A172 (cell line): ENCODE measurements around the gene CMTM3. TPM values are rescaled to one million over a fixed set of nuclear protein-coding genes. Genes with fewer than 3 reads are reported as not detected.
A peak's percentile ranks its signal among the peaks of the same experiment; 100 is the strongest.
"Not testable (repeated sequence)": the region's sequence is repeated elsewhere in the genome, so short reads cannot be mapped to it uniquely, and the experiment has no call there.

Experiments used
- DNase-seq: peaks from one replicate; pipeline ENCODE4 v3.0.0-alpha.2; 2015; ENCODE audit warnings: low spot score
- total RNA-seq: library from RNA; depleted of rRNA; stranded (reverse); fragments of >200 nt; shearing (Covaris generic); gene quantifications from 2 replicates; pipeline ENCODE4 v1.2.3, GENCODE V29; 2014

Gene CMTM3
- total RNA-seq, 1 experiment from 2014 or later = 53.7 TPM

DNA sequence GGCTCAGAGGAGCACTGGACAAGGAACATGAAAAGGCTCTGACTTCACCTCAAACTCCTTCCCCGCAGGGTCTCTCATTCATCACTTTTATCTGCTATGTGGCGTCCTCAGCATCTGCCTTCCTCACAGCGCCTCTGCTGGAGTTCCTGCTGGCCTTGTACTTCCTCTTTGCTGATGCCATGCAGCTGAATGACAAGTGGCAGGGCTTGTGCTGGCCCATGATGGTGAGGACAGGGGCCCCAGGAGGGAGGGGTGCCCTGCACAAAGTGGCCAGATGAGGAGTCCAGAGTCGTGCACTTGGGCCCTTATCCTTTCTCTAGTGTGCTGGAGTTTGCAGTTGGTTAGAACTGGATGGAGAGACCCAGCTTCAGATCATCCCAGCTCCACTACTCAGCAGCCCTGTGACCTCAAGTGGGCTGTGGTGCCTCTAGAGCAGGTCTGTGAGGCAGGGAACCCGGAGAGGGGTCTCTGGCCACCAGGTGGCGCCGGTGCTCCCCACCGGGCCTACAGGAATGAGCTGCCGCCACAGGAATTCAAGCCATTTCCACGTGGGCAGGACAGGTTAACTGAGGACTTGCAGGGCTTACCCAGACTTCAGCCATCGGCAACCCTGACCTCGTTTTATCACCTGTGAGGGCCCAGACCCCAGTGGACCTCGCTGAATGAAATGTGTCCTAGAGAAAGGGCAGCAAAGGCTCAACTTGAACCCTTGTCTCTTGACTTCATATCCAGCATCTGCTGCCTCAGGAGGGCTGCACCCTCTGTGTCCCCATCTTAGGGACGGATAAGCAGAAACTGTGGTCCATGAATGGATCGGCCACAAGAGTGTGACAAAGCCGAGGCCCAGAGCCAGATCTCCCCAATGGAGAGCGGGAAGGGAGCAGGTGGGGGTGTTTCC, 4.0 kb downstream of the CMTM3 start:
- DNase-seq = peak; percentile 90

DNA sequence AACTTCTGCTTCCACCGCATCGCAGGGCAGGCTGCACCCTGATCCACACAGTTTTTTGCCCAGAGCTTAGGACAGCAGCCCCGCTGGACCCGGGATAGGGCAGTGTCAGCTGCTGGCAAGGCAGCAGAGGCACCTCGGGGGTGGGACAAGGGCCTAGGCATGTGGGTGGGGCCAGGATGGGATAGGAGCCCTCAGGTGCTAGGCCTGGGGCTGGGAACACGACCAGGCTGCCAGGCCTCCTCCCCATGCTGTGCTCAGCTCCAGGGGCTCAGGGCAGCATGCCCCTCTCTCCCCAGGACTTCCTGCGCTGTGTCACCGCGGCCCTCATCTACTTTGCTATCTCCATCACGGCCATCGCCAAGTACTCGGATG, 4.6 kb downstream of the CMTM3 start:
- no peak for DNase-seq

DNA sequence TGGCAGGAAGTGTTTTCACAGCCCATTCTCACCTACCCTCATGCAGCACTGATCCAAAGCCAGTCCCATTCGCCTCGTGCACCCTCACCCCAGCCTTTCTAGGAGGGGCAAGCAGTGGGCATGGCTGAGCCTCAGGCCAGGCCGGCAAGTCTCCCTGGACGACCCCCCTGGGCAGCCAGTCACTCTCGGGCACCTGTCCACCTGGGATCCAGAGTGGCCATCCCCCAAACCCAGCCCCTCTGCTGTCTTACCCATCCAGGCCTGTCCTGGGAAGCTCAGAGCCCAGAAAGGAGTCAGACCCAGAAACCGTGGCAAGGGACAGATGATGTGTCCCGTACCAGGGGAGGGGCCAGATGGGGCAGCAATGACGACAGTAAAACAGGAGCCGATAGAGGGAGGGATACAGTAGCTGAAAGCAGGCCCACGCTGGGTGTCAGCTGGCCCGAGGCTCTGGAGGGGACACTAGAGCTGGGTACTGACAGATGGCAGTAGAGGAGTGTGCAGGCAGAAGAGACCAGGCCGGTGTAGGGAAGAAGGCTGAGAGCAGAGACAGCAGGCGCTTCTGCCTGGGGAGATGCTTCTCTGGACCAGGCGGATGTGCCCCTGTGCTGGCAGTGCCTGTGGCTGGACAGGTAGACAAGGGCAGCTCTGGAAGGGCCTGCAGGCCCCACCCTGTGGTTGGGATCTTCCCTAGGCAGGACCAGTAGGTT, 5.8 kb downstream of the CMTM3 start:
- no peak for DNase-seq

DNA sequence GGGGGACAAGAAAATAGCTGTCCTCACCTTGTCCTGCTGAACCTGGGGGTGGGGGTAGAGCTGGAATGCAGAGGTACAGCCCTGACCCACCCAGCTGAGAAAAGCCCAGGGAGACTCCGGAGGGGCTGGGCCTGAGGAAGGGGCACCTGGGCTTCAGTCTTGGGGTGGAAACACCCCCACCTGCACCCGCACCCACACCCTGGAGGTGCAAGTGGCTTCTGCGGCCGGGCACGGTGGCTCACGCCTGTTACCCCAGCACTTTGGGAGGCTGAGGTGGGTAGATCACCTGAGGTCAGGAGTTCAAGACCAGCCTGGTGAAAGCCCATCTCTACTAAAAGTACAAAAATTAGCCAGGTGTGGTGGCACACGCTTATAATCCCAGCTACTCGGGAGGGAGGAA, 7.4 kb downstream of the CMTM3 start:
- DNase-seq = not testable (repeated sequence)

DNA sequence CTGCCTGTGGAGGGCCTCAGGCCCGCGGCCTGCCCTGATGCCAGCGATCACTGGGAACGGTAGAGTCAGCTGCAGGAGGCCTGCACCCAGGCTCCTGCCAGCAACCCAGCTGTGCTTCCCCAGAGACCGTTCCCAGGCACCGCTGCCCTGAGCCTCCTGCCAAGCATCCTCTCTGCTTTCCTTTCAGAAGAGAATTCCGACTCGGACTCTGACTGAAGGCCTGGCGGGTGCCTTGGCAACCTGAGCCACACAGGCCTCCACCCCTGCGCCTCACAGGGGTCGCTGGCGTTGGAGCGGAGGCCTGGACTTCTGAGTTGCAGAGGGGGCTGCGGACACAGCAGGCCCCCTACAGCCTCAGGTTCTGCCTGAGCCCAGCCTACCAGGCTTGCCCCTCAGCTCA, 7.9 kb downstream of the CMTM3 start:
- no peak for DNase-seq

DNA sequence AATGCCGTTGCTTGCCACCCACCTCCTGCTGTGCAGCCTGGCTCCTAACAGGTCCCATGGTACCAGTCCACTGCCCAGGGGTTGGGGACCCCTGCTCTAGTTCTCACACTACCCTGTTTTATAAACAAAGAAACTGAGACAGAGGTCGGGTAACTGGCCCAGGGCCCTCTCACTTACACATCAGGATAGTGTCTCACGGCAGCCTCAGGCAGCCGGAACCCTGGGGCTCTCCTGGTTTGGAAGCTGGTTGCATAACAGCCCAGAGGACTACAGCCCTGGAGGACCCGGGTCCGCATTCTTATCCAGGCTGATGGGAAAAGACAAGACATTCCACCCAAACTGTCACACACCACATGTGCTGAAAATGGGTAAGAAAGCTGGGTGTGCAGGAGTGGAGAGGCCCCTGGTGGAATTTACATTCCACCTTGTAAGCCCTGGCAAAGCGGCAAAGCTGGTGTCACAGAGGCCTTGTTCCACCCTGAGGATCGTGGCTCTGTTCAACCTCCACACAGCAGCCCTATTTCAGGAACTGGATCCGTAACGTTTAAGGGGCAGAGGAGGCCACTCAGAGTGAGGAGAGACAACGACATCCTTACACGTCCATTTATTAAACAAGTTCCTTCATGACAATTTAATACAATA, 9.8 kb downstream of the CMTM3 start:
- no peak for DNase-seq

DNA sequence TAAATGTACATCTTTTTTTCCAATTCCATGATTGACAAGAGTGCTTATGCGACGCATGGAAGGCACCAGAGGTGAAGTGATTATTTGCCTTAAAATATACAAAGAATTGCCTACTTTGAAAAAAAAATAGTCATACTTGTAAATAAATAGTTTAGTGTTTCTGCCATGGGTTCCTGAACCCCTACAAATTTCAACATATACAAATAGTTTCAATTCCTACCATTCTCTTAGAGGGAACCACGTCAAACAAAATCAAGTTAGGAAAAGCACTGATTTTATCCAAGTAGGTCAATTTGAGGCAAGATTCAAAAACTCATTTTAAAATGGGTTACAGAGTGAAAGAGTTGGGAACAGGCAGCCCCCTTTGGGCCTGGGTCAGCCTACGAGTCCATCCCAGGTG, 11.7 kb downstream of the CMTM3 start:
- DNase-seq = no peak

DNA sequence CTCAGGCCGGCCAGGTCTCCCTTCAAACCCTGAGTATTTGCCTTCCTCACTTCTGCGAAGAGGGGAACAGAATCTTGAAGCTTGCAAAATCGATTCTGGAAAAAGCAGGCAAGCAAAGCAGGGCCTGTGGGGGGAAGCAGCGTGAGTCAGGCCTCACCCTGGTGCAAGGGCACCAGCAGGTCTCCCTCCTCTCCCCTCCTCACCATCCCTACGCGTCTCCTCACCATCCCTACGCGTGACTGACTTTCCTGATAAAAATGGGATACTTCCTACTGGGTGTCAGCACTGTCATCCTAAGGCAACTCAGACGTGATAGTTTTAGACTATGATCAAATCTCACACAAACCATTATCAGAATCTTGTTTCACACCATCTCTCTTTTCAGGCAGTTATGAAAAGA, 12.1 kb downstream of the CMTM3 start:
- DNase-seq = no peak

DNA sequence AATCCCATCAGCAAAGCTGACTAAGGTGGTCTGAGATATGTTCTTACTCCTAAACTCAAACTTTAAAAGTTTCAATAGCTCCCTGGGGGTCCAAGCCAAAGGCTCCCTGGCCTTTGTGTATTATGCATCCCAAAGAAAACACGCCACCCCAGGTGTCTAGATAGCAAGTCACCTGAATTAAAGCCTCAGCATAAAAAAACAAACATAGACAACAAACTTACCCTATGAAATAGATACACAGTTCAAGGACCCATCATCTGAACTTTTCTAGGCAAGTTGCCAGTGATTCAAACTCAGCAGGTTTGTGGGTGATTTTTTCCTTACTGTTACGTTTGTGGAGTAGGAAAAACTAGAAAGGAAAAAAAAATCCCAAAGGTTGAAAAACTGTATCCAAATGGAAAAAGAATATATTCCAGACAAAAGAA, 12.5 kb downstream of the CMTM3 start:
- DNase-seq = no peak

DNA sequence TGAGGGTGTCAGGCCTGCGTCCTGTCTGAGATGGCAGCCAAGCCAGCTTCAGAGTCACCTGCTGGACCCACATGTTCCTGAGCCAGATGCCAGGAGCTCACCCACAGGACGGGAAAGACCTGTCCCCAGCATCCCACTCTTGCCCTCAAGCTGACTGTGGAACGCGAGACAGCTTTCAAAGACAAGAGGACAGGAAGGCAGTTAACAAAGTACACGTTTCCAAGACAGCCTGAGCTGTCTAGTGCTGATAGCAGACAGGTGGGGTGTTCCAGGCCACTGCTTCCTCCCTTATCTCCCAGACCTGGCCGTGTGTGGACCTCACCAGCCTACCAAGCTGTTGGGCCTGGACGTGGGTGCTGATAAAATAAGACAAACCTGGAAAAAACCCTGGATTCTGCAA, 13.2 kb downstream of the CMTM3 start:
- DNase-seq = no peak

DNA sequence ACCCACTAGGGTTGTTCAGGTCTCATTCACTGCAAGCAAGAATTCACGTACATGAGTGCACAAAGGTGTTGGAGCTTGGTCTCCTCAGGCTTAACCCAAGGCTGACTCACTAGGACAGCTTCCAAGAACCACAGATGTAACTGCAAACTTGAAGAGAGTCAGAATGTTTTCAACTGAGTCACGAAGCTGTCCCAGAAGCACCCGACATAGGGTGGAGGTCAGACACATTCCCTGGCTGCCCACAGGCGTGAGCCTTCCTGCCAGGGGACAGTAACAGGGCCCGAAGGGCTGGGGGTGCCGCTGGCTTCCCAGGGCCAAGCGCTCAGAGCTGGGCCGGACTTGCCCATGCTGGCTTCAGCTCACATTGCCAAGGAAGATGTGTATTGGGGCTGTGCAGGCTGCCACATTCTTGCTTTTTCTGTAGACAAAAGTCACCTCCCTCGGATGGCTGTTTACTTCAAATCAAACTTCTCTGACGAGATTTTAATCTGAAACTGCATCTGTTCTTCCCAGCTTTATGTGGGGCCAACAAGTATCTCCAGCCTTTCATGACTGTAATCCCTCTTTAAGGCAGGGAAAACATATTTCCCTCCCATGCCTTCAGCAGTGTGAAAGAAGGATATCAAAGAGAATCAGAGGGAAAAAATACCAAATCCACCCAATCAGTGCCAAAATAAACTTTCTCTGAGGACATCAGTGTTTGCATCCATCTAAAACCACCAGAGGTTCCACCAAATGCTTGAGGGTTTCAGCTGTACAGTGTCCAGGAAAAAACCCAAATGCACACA, 14.3 kb downstream of the CMTM3 start:
- peak; percentile 94 for DNase-seq

DNA sequence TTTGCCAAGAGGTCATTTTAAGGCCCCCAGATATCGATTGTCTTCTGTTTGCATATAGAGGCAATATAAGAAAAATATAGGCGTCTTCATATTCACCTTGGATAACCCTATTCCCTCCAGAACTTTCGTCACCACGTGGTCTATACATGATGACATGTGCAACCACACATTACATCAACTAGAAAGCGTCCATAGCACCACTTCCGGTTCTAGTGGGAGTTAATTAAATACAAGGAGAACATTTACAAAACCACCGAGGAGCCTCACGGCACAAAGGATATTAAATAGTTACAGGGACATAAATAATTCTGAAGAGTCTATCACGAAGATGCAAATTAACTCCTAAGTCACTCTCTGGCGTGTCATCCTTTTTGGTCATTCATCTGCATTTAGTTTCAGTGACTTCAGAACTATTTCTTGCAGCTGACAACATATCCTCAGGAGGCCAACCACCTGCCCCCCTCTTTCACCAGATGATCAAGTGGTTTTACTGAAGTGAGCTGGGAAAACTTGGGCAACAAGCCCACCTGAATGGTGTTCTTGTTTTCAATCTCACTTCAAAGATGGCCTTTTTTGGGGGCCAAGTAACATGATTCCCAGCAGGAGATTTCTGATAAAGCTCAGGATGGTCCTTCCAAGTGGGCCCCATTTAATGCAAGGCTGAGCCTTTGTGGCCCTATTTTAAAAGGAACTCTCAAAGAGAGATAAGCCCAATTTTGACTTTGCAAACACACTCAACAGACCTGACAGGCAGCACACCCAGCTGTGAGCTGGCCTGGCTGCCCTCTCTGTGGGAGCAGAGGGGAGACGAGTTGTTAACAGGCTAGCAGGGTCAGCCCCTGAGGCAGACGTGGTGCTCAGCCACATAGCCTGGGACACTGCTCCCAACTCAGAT, 15.3 kb downstream of the CMTM3 start:
- peak; percentile 73 for DNase-seq

DNA sequence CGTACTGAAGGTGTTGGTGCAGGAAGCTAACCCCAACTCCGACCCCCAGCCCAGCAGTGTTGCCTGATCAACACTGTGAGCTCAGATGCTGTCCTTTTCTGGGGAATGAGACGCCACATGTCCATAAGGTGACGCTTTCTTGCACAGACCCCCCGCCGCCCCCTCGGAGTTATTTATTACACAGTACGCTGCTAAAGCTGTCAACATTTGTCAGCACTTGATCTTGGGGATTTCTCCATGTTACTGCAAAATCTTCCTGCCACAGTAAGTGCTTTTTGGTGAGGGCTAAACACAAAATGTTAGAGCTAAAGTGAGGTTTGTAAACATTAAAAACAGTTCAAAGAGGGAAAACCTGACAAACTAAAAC, 15.9 kb downstream of the CMTM3 start:
- DNase-seq = no peak

DNA sequence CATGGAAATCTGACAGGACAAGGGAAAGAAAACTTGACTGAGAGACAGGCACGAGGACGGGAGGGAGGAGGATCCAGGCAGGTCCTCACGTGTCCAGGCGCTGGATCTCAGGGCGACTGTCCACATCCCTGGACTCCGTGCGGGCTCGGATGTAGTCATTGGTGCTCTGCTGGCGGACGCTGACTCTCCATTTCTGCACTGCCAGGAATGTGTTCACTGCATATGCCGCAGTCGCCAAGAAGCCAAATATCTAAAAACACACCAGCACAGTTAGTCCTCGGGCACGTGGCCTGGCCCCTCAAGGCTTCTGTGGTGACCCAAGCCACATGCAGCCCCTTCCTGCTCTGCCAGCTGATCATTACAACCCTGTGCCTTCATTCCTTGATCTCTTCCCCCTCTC, 17.5 kb downstream of the CMTM3 start:
- DNase-seq = no peak

DNA sequence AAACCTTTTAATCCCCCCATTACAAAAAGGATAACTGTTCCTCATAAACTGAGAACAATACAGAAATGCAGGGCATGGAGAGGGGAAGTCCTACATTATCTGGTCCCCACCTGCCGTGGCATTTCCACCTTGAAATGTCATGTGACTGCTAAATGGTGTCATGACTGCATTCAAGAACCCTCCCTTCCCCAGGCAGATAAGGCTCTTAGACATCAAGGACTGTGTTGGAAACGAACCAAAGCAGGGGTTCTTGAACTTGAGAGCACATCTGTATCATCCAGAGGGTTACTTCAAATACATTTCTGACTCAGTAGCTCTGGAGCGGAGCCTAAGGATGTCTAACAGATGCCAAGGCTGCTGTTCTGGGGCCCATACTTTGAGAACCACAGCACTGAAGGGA, 18.4 kb downstream of the CMTM3 start:
- DNase-seq = no peak

DNA sequence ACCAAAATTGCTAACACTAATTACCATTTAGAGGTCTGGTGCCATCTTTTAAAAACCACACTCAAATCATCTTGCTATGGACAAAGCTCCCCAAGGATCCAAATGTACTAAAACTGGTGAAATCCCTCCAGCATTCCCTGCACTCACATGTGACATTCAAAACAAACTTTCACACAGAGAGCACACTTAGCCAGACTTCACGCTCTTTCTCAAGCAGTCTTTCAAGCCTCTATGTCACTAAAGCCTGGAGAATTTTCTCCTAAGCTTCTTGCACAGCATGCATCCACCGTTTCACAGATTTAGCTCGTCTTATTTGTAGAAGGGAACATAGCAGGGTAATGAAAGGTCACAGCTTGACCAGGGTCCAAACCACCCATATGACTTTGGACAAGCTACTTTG, 19.3 kb downstream of the CMTM3 start:
- DNase-seq = no peak

DNA sequence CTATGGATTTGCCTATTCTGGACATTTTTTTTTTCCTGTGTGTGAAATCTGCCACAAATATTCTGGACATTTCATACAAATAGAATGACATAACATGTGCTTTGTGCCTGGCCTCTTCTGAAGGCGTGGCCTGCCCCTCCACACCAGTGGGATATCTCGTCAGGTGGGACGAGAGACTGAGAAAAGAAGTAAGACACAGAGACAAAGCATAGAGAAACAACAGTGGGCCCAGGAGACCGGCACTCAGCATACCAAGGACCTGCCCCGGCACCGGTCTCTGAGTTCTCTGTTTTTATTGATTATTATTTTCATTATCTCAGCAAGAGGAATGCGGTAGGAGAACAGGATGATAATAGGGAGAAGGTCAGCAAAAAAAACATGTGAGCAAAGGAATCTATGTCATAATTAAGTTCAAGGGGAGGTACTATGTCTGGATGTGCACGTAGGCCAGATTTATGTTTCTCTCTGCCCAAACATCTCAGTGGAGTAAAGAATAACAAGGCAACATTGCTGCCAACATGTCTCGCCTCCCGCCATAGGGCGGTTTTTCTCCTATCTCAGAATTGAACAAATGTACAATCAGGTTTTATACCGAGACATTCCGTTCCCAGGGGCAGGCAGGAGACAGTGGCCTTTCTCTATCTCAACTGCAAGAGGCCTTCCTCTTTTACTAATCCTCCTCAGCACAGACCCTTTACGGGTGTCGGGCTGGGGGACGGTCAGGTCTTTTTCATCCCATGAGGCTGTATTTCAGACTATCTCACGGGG, 23.3 kb downstream of the CMTM3 start:
- DNase-seq = not testable (repeated sequence)

DNA sequence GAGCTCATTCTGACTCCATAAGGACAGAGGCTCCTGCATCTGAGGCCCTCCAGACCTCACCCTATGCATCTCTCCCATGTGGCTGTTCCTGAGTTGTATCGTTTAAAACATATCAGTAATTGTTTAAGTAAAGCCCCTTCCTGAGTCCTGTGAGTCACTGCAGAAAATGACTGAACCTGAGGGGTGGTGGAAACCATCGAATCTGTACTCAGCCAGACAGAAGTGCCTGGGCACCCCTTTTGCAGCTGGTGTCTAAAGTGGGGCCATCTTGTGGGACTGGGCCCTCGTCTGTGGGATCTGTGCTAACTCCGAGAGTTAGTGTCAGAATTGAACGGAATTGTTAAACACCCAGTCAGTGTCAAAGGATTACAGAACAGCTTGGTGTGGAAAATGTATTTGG, 25.4 kb downstream of the CMTM3 start:
- no peak for DNase-seq

DNA sequence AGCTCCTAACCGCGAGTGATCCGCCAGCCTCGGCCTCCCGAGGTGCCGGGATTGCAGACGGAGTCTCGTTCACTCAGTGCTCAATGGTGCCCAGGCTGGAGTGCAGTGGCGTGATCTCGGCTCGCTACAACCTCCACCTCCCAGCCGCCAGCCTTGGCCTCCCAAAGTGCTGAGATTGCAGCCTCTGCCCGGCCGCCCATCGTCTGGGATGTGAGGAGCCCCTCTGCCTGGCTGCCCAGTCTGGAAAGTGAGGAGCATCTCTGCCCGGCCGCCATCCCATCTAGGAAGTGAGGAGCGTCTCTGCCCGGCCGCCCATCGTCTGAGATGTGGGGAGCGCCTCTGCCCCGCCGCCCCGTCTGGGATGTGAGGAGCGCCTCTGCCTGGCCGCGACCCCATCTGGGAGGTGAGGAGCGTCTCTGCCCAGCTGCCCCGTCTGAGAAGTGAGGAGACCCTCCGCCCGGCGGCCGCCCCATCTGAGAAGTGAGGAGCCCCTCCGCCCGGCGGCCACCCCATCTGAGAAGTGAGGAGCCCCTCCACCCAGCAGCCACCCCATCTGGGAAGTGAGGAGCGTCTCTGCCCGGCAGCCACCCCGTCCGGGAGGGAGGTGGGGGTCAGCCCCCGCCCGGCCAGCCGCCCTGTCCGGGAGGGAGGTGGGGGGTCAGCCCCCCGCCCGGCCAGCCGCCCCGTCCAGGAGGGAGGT, 26.2 kb downstream of the CMTM3 start:
- not testable (repeated sequence) for DNase-seq

DNA sequence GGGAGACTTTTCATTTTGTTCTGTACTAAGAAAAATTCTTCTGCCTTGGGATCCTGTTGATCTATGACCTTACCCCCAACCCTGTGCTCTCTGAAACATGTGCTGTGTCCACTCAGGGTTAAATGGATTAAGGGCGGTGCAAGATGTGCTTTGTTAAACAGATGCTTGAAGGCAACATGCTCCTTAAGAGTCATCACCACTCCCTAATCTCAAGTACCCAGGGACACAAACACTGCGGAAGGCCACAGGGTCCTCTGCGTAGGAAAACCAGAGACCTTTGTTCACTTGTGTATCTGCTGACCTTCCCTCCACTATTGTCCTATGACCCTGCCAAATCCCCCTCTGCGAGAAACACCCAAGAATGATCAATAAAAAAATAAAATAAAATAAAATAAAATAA, 27.1 kb downstream of the CMTM3 start:
- DNase-seq = not testable (repeated sequence)
